Kidney epithelial cell (primary cell): ENCODE measurements around the gene EEF1AKMT2. TPM values are rescaled to one million over a fixed set of nuclear protein-coding genes. Genes with fewer than 3 reads are reported as not detected.
A peak's percentile ranks its signal among the peaks of the same experiment; 100 is the strongest.

ENCODE experiments used
- DNase-seq: peaks from one replicate; pipeline ENCODE4 v3.0.0-alpha.2; 2010; ENCODE audit warnings: low read depth
- H3K27me3 ChIP-seq: 2 replicates; pipeline ENCODE4 v1.6.0; 2011; ENCODE audit warnings: low read length; ENCODE audit not compliant: control insufficient read depth, insufficient read depth
- H3K36me3 ChIP-seq: 2 replicates; pipeline ENCODE4 v1.5.1; 2011; ENCODE audit warnings: low read length; ENCODE audit not compliant: control insufficient read depth, insufficient read depth
- H3K4me3 ChIP-seq: 2 replicates; pipeline ENCODE4 v1.5.1; 2011; ENCODE audit warnings: low read depth, mild to moderate bottlenecking, control low read depth, low read length
- total RNA-seq: library from RNA; depleted of rRNA; stranded (reverse); fragments of >200 nt; gene quantifications from 2 replicates; pipeline ENCODE4 v1.2.3, GENCODE V29; 2015
- TF ChIP-seq, protein P1 (sequence below): IDR thresholded peaks from 2 replicates; pipeline ENCODE4 v1.5.1; 2011; ENCODE audit warnings: mild to moderate bottlenecking, moderate library complexity, low read length, control low read depth, inconsistent platforms; ENCODE audit not compliant: insufficient read depth, poor library complexity, severe bottlenecking

Gene EEF1AKMT2
- total RNA-seq, 1 donor from 2014 or later, result 13.5 TPM

- TF ChIP-seq, protein P1, sequence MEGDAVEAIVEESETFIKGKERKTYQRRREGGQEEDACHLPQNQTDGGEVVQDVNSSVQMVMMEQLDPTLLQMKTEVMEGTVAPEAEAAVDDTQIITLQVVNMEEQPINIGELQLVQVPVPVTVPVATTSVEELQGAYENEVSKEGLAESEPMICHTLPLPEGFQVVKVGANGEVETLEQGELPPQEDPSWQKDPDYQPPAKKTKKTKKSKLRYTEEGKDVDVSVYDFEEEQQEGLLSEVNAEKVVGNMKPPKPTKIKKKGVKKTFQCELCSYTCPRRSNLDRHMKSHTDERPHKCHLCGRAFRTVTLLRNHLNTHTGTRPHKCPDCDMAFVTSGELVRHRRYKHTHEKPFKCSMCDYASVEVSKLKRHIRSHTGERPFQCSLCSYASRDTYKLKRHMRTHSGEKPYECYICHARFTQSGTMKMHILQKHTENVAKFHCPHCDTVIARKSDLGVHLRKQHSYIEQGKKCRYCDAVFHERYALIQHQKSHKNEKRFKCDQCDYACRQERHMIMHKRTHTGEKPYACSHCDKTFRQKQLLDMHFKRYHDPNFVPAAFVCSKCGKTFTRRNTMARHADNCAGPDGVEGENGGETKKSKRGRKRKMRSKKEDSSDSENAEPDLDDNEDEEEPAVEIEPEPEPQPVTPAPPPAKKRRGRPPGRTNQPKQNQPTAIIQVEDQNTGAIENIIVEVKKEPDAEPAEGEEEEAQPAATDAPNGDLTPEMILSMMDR, result peak; percentile 52
- no peak for DNase-seq
These were observed 46.0 kb downstream of the EEF1AKMT2 start for GRCh38 chr10:124745673-124746072.

GRCh38 chr10:124745252-124745651 lies 46.4 kb downstream of the EEF1AKMT2 start:
- Histone ChIP-seq H3K4me3 (no peak overlapping the region), H3K36me3 (no peaks in the 10 kb centered on the region), H3K27me3 (no peaks in the 10 kb centered on the region)
- DNase-seq, result no peak
- TF ChIP-seq, protein P1, result no peak

More at GRCh38 chr10:124745673-124746072, 46.0 kb downstream of the EEF1AKMT2 start:
- no peaks in the 10 kb centered on the region for H3K27me3 ChIP-seq
- no peaks in the 10 kb centered on the region for H3K36me3 ChIP-seq
- no peak overlapping the region for H3K4me3 ChIP-seq

- no peaks in the 10 kb centered on the region for H3K36me3 ChIP-seq
- TF ChIP-seq, protein P1, result no peak
- no peaks in the 10 kb centered on the region for H3K27me3 ChIP-seq
- no peak for DNase-seq
- H3K4me3 ChIP-seq, result peak within 1 kb of the TSS; percentile 38
These were observed 47.3 kb downstream of the EEF1AKMT2 start, which contains the start of gene FAM53B for GRCh38 chr10:124744102-124745050. Gene FAM53B, minus strand, starts transcription at chr10:124744378. Its CDS starts 37,665 bp downstream, at chr10:124706713.

GRCh38 chr10:124743191-124744101 lies 48.2 kb downstream of the EEF1AKMT2 start:
- no peaks in the 10 kb centered on the region for H3K36me3 ChIP-seq
- no peak for DNase-seq
- H3K27me3 ChIP-seq, result no peaks in the 10 kb centered on the region
- TF ChIP-seq, protein P1, result no peak
- peak overlapping the region; percentile 38 for H3K4me3 ChIP-seq

DNA sequence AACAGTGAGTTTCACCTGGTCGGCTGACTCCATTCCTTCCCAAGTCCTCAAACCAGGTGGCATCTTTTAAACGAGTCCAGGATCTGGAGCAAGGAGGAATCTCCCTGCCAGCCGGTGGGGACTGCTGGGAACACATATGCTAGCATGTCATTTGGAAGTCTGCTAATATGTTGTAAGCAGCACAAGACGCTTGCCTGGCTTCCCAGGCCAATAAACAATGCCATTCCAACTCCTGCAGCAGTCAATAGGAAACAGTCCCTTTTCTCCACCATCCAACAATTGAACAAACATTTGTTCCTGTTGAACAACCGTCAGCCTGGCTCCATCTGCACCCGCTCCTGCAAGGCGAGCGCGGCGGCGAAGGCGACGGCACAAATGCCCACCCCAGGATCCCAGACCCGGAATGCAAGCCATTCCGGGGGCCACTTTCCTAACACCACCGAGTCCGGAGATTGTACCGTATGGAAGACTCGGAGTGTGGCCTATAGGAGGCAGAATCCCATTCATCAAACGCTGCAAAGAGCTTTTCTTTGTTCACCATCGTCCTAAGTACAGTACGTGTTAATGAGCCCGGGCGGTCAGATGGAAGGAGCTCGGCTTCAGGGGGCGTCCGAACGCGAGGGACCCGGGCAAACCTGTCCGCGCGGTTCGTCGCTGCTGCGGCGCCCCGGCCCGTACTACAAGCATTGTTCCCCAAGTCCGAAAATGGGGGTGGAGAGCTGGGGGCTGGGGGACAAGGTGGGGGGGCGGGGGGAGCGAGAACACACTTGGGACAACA lies 49.1 kb downstream of the EEF1AKMT2 start:
- peak overlapping the region; percentile 38 for H3K4me3 ChIP-seq
- DNase-seq, result no peak
- H3K36me3 ChIP-seq, result no peaks in the 10 kb centered on the region
- TF ChIP-seq, protein P1, result peak; percentile 45
- H3K27me3 ChIP-seq, result no peaks in the 10 kb centered on the region
